ENCODE data around the gene MEGF8. TPM values are rescaled to one million over a fixed set of nuclear protein-coding genes. Genes with fewer than 3 reads are reported as not detected.
A peak's percentile ranks its signal among the peaks of the same experiment; 100 is the strongest.

MEGF8 gene
- total and polyA plus RNA-seq, 2 experiments from 2014 or later: 5.4 to 26.6 TPM

GRCh38 chr19:42392165-42392564 is 66.7 kb downstream of the MEGF8 start:
- H4K20me1 ChIP-seq (ENCODE audit: insufficient read depth): no peaks in the 10 kb centered on the region
- H3K27me3 ChIP-seq (replicated peaks; ENCODE audit: insufficient read depth): no peaks in the 10 kb centered on the region; the same call in 1 of the 2 replicates
- H3K79me2 ChIP-seq (ENCODE audit: insufficient read depth): no peaks in the 10 kb centered on the region
- TF ChIP-seq EZH2 (IDR thresholded peaks at IDR 0.05; ENCODE audit: insufficient read depth, poor library complexity, severe bottlenecking): no peak
- TF ChIP-seq EZH2phosphoT487 (IDR thresholded peaks at IDR 0.05; ENCODE audit: insufficient read depth, low read depth): no peak
- DNase-seq: no peak
- no peak overlapping the region for H3K4me2 ChIP-seq (ENCODE audit: unreplicated experiment)
- no peak overlapping the region for H2AFZ ChIP-seq
- H3K9ac ChIP-seq: no peak overlapping the region
- H3F3A ChIP-seq (ENCODE audit: insufficient read depth): no peaks in the 10 kb centered on the region
- H3K9me3 ChIP-seq (ENCODE audit: low read depth): no peaks in the 10 kb centered on the region
- 47 to 49% methylated on average over 4 of the region's 4 CpGs for WGBS, 2 experiments (ENCODE audit: low coverage in 1 of 2, low lambda C conversion rate in 2 of 2, missing lambda C conversion rate in 2 of 2)
- H3K4me3 ChIP-seq: no peak overlapping the region
- peaks cover 5% of the 10 kb centered on the region; the same call in 1 of the 2 replicates for H3K4me1 ChIP-seq (ENCODE audit: insufficient read depth)
- H3K9me2 ChIP-seq (ENCODE audit: insufficient read depth): no peaks in the 10 kb centered on the region
- no peak overlapping the region for H3K27ac ChIP-seq
- no peaks in the 10 kb centered on the region for H3K36me3 ChIP-seq (ENCODE audit: low read depth)
- in situ Hi-C loops (cut with MboI): no loop called here

DNA sequence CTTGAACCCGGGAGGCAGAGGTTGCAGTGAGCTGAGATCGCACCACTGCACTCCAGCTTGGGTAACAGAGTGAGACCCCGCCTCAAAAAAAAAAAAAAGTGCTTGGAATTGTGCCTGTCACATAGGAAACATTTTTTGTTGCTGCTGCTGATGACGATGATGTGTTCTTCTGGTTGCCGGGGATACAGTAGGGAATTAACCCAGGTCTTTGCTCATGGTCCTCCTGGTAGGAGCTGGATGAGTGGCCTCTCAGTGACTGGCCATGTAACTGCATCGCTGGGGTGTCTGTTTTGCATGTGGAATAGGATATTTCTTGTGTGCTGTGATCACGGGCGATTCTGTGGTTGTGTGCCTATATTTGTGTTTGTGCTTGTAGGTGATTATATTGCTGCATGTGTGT is 69.3 kb downstream of the MEGF8 start:
- peak; percentile 57 for DNase-seq
- in situ Hi-C loops (cut with MboI): no loop called here
- Histone ChIP-seq H3K36me3 (ENCODE audit: low read depth) (no peaks in the 10 kb centered on the region), H4K20me1 (ENCODE audit: insufficient read depth) (no peaks in the 10 kb centered on the region), H3K4me1 (ENCODE audit: insufficient read depth) (peaks cover 11% of the 10 kb centered on the region; the same call in 1 of the 2 replicates), H3K9me3 (ENCODE audit: low read depth) (no peaks in the 10 kb centered on the region), H3K9me2 (ENCODE audit: insufficient read depth) (no peaks in the 10 kb centered on the region), H3K4me2 (ENCODE audit: unreplicated experiment) (no peak overlapping the region), H3K79me2 (ENCODE audit: insufficient read depth) (no peaks in the 10 kb centered on the region), H3F3A (ENCODE audit: insufficient read depth) (no peaks in the 10 kb centered on the region), H3K27ac (no peak overlapping the region), H3K9ac (no peak overlapping the region), H3K27me3 (replicated peaks; ENCODE audit: insufficient read depth) (no peaks in the 10 kb centered on the region), H3K4me3 (no peak overlapping the region), H2AFZ (no peak overlapping the region)
- TF ChIP-seq EZH2 (IDR thresholded peaks at IDR 0.05; ENCODE audit: insufficient read depth, poor library complexity, severe bottlenecking) (no peak), EZH2phosphoT487 (IDR thresholded peaks at IDR 0.05; ENCODE audit: insufficient read depth, low read depth) (no peak)
- WGBS, 2 experiments (ENCODE audit: low coverage in 1 of 2, low lambda C conversion rate in 2 of 2, missing lambda C conversion rate in 2 of 2): 56 to 63% methylated on average over 8 of the region's 8 CpGs

- H3K9ac ChIP-seq: peak overlapping the region; percentile 84
- no peaks in the 10 kb centered on the region for H3K9me2 ChIP-seq (ENCODE audit: insufficient read depth)
- DNase-seq: peak; percentile 98
- H4K20me1 ChIP-seq (ENCODE audit: insufficient read depth): no peaks in the 10 kb centered on the region
- no peaks in the 10 kb centered on the region for H3F3A ChIP-seq (ENCODE audit: insufficient read depth)
- H3K4me3 ChIP-seq: peak overlapping the region; percentile 83
- peak overlapping the region; percentile 62 for H3K27ac ChIP-seq
- no peaks in the 10 kb centered on the region for H3K36me3 ChIP-seq (ENCODE audit: low read depth)
- no peak for TF ChIP-seq EZH2 (IDR thresholded peaks at IDR 0.05; ENCODE audit: insufficient read depth, poor library complexity, severe bottlenecking)
- no peaks in the 10 kb centered on the region for H3K9me3 ChIP-seq (ENCODE audit: low read depth)
- peak overlapping the region; percentile 94 for H3K4me2 ChIP-seq (ENCODE audit: unreplicated experiment)
- WGBS, 2 experiments (ENCODE audit: low coverage in 1 of 2, low lambda C conversion rate in 2 of 2, missing lambda C conversion rate in 2 of 2): 8 to 9% methylated on average over 41 to 42 of the region's 42 CpGs
- H3K27me3 ChIP-seq (replicated peaks; ENCODE audit: insufficient read depth): no peaks in the 10 kb centered on the region
- in situ Hi-C loops (cut with MboI): no loop called here
- H3K4me1 ChIP-seq (ENCODE audit: insufficient read depth): peaks cover 11% of the 10 kb centered on the region; the same call in 1 of the 2 replicates
- H3K79me2 ChIP-seq (ENCODE audit: insufficient read depth): no peaks in the 10 kb centered on the region
- peak overlapping the region; percentile 99 for H2AFZ ChIP-seq
These were observed 71.2 kb downstream of the MEGF8 start for GRCh38 chr19:42396381-42397262.

GRCh38 chr19:42397263-42398166 is 72.1 kb downstream of the MEGF8 start:
- DNase-seq: no peak
- H3K4me2 ChIP-seq (ENCODE audit: unreplicated experiment): peak overlapping the region; percentile 94
- no peak for TF ChIP-seq EZH2phosphoT487 (IDR thresholded peaks at IDR 0.05; ENCODE audit: insufficient read depth, low read depth)
- TF ChIP-seq EZH2 (IDR thresholded peaks at IDR 0.05; ENCODE audit: insufficient read depth, poor library complexity, severe bottlenecking): no peak
- in situ Hi-C loops (cut with MboI): no loop called here
- peaks cover 11% of the 10 kb centered on the region; the same call in 1 of the 2 replicates for H3K4me1 ChIP-seq (ENCODE audit: insufficient read depth)
- no peaks in the 10 kb centered on the region for H4K20me1 ChIP-seq (ENCODE audit: insufficient read depth)
- no peaks in the 10 kb centered on the region for H3K79me2 ChIP-seq (ENCODE audit: insufficient read depth)
- H3K9ac ChIP-seq: peak overlapping the region; percentile 84
- H3K4me3 ChIP-seq: peak overlapping the region; percentile 83
- no peaks in the 10 kb centered on the region for H3K9me2 ChIP-seq (ENCODE audit: insufficient read depth)
- H3K27ac ChIP-seq: peak overlapping the region; percentile 62
- H3F3A ChIP-seq (ENCODE audit: insufficient read depth): no peaks in the 10 kb centered on the region
- 18 to 19% methylated on average over 25 of the region's 25 CpGs for WGBS, 2 experiments (ENCODE audit: low coverage in 1 of 2, low lambda C conversion rate in 2 of 2, missing lambda C conversion rate in 2 of 2)
- H3K36me3 ChIP-seq (ENCODE audit: low read depth): no peaks in the 10 kb centered on the region
- H3K27me3 ChIP-seq (replicated peaks; ENCODE audit: insufficient read depth): no peaks in the 10 kb centered on the region
- peak overlapping the region; percentile 99 for H2AFZ ChIP-seq
- H3K9me3 ChIP-seq (ENCODE audit: low read depth): no peaks in the 10 kb centered on the region
